ENCODE data around the gene FZD2. TPM values are rescaled to one million over a fixed set of nuclear protein-coding genes. Genes with fewer than 3 reads are reported as not detected.
A peak's percentile ranks its signal among the peaks of the same experiment; 100 is the strongest.

Gene FZD2
- total and polyA plus RNA-seq, 8 donors, result 0.16 to 3.6 (median 0.95) TPM

GRCh38 chr17:44548376-44549230, 8.7 kb upstream of the FZD2 start:
- ATAC-seq, result peak in 1 of 4 donors; percentile 39
- no peaks in the 10 kb centered on the region for H3K36me3 ChIP-seq

GRCh38 chr17:44549686-44550085, 7.6 kb upstream of the FZD2 start:
- Histone ChIP-seq H3K27me3 (no peaks in the 10 kb centered on the region), H3K4me3 (no peak overlapping the region), H3K27ac (no peak overlapping the region), H3K9me3 (no peaks in the 10 kb centered on the region), H3K4me1 (no peaks in the 10 kb centered on the region), H3K36me3 (no peaks in the 10 kb centered on the region)
- intact Hi-C loops (cut with DNase I), result no loop called here
- DNase-seq (no peak), FAIRE-seq (no peak), ATAC-seq (peak in 1 of 4 donors; percentile 16)
- no peak for TF ChIP-seq CTCF (IDR thresholded peaks at IDR 0.05)
- 38 to 49% methylated on average over 6 of the region's 6 CpGs for WGBS, 2 donors

More at GRCh38 chr17:44548376-44549230, 8.7 kb upstream of the FZD2 start:
- intact Hi-C loops (cut with DNase I), result no loop called here
- Histone ChIP-seq H3K27me3 (no peaks in the 10 kb centered on the region), H3K4me3 (no peak overlapping the region), H3K9me3 (no peaks in the 10 kb centered on the region), H3K27ac (no peak overlapping the region), H3K4me1 (no peaks in the 10 kb centered on the region)
- FAIRE-seq (no peak), DNase-seq (no peak)
- WGBS, 2 donors, result 62 to 78% methylated on average over 3 of the region's 3 CpGs
- no peak for TF ChIP-seq CTCF (IDR thresholded peaks at IDR 0.05)

GRCh38 chr17:44552361-44552760, 4.9 kb upstream of the FZD2 start:
- no peak overlapping the region for H3K27ac ChIP-seq
- intact Hi-C loops (cut with DNase I), result no loop called here
- WGBS, 2 donors, result 54 to 61% methylated on average over 9 of the region's 9 CpGs
- FAIRE-seq (no peak), ATAC-seq (no peak), DNase-seq (no peak)
- TF ChIP-seq CTCF (IDR thresholded peaks at IDR 0.05), result no peak
- H3K9me3 ChIP-seq, result no peaks in the 10 kb centered on the region
- no peak overlapping the region for H3K4me3 ChIP-seq
- H3K36me3 ChIP-seq, result no peaks in the 10 kb centered on the region
- no peaks in the 10 kb centered on the region for H3K4me1 ChIP-seq
- no peaks in the 10 kb centered on the region for H3K27me3 ChIP-seq

GRCh38 chr17:44555099-44555498, 2.2 kb upstream of the FZD2 start:
- TF ChIP-seq CTCF (IDR thresholded peaks at IDR 0.05), result no peak
- WGBS, 2 donors, result 66 to 70% methylated on average over 5 of the region's 5 CpGs

More at GRCh38 chr17:44555099-44555498, 2.2 kb upstream of the FZD2 start:
- FAIRE-seq (no peak), DNase-seq (no peak), ATAC-seq (no peak)
- H3K9me3 ChIP-seq, result no peaks in the 10 kb centered on the region
- no peak overlapping the region for H3K4me3 ChIP-seq
- no peaks in the 10 kb centered on the region for H3K36me3 ChIP-seq
- H3K27ac ChIP-seq, result no peak overlapping the region
- no peaks in the 10 kb centered on the region for H3K4me1 ChIP-seq
- no peaks in the 10 kb centered on the region for H3K27me3 ChIP-seq
- intact Hi-C loops (cut with DNase I), result no loop called here

Measured in pancreas (tissue), 10 donors.